GM19193 (cell line): ENCODE results near the gene SRC.

Experiments
- POLR2A ChIP-seq: IDR thresholded peaks from 4 replicates; pipeline ENCODE4 v1.6.1; 2011; ENCODE audit not compliant: insufficient read depth, insufficient read length; ENCODE audit errors: extremely low read depth

Gene SRC

DNA sequence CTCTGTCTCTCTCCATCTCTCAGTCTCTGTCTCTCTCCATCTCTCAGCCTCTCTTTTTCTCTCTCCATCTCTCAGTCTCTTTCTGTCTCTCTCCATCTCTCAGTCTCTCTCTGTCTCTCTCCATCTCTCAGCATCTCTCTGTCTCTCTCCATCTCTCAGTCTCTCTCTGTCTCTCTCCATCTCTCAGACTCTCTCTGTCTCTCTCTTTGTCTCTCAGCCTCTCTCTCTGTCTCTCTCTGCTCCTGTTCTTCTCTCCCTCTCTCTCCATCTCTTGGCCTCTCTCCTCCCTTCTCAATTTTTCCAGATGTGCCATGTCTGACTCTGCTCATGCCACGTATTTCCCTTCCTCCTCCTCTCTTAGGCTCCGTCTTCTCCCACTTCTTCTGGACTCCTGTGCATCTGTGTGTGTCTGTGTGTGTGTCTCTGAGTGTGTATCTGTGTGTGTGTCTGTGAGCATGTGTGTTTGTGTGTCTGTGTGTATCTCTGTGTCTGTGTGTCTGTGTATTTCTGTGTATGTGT is 72.7 kb downstream of the SRC start:
- no peak for TF ChIP-seq POLR2A

GRCh38 chr20:37419307-37419706 is 73.4 kb downstream of the SRC start:
- no peak for TF ChIP-seq POLR2A

GRCh38 chr20:37419774-37420542 is 74.0 kb downstream of the SRC start:
- no peak for TF ChIP-seq POLR2A

DNA sequence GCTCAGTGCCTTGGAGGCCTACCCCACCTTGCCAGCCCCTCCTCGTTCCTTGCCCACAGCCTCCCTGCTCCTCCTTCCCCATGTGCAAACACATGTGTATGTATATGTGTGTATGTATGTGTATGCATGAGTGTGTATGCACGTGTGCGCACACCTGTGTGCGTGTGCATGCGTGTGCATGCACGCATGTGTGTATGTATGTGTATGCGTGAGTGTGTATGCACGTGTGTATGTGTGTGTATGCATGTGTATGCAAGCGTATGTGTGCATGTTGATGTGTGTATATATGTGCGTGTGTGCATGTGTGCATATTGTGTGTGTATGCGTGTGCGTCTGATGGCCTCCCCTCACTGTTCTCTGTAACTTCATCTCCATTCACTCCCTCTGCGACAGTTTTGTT is 74.7 kb downstream of the SRC start:
- TF ChIP-seq POLR2A = no peak

DNA sequence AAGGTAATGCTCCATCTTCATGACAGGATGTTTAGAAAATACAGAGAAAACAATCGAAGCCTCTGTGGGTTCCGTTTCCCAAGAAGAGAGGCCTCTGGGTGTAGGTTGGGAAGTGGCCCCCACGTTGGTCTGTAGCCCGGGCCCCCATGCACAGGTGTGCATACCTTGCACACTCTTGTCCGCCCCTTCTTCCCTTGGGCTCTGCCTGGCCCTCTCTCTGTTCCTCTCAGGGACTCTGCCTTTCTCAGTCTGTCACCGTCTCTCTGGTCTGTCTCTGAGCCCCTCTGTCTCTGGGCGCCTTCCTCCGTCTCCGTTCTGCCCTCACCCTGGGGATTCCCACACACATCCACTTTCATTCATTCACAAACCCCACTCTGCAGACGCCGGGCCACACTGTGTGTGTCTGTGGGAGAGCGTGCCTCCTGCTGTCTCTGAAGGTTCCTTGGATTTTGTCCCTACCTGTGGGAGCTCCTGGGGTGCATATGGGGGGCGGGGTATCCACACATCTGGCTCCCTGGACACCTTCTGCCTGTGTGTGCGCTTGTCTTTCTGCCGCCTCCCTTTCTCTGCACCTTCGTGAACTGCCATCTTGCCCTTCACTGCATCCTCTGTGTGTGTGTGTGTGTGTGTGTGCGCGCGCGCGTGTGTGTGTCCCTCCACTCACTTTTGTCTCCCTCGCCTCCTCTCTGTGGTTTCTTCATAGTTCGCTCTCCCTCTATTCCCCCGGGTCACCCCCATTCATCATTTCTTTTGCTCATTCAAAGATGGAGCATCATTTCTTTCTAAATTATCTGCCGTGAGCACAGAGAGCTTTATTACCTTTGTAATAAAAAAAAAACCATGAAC is 75.3 kb downstream of the SRC start:
- TF ChIP-seq POLR2A = no peak

DNA sequence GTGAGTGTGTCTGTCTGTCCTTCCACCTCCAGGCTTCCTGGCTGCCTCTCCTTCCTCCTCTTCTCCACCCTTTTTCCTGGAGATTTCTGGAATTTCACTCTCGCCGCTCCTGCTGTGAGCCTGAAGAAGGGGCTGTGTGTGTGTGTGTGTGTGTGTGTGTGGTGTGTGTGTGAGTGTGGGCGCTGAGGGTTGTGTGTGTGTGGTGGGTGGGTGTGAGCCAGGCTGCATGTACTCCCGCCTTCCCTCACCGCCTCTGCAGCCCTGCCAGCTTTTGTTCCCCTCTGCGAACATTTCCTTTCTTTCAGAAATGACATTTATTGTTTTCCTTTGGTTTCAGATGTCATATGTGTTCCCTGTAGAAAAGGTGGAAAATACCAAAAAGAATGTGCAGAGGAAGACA is 76.0 kb downstream of the SRC start:
- TF ChIP-seq POLR2A = no peak

- TF ChIP-seq POLR2A = no peak
These were observed 76.9 kb downstream of the SRC start for GRCh38 chr20:37422791-37423286.

DNA sequence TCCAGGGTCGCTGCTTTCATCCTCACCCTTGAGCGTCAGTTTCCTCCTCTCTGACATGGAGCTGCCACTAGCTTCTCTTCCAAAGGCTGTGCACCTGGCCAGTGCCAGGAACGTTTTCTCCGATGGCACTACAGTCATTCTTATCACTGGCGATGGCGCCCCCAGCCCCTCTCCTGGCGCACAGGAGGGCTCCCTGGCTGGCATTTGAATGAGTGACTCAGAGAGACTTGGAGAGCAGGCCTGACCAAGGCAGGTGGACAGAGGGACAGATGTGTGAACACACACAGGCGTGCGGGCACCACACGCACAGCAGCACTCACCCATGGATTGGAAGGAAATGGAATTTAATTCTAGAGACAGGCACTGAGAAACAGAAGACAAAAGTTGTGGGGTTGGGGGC is 77.6 kb downstream of the SRC start:
- no peak for TF ChIP-seq POLR2A

DNA sequence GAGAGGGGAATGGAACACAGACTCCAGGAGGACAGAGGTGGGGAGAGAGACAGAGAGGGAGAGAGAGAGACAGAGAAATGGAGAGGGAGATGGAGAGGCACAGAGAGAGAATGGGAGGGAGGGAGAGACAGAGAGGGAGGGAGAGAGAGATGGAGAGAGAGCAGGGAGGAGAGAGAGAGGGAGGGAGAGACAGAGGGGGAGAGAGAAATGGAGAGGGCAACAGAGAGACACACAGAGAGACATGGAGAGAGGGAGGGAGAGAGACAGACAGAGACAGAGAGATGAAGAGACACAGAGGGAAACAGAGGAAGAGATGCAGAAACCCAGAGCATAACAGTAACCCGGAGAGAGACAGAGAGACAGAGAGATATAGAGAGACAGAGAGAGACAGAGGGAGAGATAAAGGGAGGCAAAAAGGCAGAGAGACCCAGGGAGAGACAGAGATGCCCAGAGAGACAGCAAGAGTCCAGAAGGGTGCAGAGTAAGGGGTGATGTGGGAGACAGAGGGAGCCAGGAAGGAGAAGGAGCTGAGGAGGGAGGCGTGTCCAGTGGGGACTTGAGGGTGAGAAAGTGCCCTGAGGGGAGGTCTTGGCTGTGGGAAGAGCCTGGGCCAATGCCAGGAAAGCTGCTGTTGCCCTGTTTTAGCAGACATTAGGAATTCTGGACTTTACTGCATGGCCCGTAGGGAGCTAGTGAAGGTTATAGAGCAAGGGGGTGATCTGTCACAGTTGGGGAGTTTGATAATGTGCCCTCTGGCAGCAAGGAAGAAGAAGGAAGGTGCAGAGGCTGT is 78.3 kb downstream of the SRC start:
- no peak for TF ChIP-seq POLR2A

DNA sequence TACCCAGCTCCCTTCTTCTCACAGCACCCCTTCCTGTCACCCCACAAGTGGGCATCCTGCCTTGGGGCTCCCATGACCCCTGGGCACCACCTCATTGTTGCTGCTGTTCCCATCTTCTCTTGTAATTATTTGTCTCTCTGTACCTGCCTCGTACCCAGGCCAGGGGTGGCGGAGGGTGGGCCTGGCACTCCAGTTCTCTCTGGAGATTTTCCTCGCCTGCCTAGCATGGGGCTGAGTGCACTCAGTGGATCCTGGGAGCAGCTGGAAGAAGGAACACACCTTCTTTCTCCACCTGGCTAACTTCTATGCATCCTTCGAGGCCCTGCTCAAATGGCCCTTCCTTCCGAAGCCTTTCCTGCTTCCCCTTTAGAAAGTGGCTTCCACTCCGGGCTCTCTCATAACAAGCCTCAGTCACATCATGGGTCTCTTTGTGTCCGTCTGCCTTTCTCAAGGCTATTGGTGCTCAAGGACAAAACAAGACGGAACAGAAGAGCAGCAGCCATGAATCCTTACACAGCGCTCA is 79.2 kb downstream of the SRC start:
- TF ChIP-seq POLR2A = no peak

DNA sequence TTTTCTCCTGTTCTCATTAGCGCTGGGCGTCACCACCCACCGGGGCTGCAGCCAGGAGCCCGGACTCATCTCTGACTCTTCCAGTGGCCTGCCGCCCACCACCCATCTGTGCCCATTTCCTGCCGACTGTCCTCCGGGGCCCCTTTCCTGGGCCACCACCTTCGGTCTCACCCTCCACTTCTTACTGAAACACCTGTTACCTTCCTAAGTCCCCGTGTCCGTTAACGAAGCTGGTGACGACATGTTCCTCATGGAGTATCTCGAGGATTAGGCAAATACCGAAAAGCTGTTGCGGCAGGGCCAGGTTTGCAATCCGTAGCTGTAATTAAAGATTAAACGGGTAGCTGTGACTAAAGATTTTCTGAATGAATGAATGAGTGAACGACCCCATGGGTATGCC is 80.2 kb downstream of the SRC start:
- no peak for TF ChIP-seq POLR2A

DNA sequence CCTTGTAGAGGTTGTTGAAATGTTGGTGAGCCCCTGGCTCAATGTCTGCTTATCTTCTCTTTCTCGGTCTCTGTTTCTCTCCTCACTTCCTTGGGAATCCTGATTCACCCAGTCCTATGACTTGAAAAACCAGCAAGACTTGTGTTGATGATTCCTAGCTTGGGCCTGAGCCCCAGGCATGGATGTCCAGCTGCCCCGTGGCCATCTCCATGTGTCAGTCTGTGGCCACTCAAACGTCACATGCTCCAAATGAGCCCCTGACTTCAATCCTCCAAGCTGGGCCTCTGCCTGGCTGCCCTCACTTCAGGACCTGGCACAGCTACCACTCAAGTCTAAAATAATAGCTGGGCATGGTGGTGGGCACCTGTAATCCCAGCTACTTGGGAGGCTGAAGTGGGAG is 81.0 kb downstream of the SRC start:
- TF ChIP-seq POLR2A = no peak

- no peak for TF ChIP-seq POLR2A
These were observed 84.1 kb downstream of the SRC start for GRCh38 chr20:37430044-37430443.

GRCh38 chr20:37430778-37431460 is 85.0 kb downstream of the SRC start:
- no peak for TF ChIP-seq POLR2A

DNA sequence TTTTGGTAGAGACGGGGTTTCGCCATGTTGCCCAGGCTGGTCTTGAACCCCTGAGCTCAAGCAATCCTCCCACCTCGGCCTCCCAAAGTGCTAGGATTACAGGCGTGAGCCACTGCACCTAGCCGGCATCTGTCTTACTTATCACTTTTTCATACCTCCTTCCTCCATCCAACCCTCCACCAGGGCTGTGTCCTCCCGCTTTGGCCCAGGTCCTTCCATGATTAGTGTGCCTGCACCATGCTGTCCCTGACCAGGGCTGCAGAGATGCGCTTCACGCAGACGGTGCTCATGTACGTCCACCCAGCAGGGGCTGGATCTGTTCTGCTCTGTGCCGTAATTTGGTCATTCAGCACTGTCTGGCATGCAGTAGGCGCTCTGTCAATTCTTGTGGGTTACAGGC is 85.8 kb downstream of the SRC start:
- TF ChIP-seq POLR2A = no peak

DNA sequence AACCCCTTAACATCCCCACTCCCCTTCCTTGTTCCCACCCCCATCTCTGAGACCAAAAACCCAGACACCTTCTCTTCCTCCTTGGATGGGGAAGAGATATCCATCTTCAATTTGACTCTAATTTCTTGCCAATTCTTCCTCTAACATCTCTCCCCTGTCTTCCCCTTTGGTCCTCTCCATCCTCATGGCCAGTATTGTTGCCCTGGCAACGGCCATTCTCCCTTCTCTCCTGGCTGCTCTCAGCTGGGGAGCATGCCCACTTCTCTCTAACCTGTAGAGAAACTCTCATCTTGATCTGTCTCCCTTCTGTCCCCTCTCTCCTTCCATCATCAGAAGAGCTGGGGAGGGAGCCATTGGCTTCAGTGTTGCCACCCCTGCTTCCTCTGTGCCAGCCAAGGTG is 86.7 kb downstream of the SRC start:
- TF ChIP-seq POLR2A = no peak
